ENCODE measurements around the gene GSX1.

DNA sequence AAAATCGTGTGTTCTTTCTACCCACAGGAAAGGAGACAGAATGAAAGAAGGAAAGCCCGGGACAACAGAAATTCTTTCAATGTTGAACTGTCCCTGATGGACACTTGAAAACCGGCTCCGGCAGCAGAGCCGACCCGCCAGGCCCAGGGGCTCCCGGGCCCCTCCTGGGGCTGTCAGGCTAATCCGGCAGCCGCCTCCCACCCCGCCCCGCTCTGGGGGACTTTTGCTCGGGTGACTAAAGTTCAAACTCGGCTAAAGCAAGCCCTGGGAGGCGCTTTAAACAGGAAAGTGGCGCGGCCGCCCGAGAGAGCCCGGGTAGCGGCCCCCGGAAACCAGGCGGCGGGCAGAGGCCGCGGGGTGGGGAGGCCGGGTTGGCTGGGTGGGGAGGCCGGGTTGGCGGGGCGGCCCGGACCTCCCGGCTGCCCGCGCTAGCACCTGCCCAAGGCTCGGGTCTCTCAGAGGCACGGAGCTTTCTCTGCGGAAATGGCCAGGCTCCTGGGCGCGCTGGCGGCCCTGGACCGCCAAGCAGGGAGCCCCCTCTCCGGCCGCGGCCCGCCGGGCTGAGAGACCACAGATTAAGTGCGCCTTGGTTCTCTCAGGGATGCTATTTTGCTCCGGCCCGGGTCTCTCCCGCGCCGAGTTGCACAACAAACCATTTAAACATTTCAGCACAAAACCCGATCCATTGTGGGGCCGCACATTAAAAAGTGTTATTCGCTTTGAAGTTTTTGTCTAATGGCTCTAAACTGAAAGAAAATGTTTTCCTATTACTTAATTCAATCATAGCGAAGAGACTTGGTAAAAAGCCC, 2.6 kb upstream of the GSX1 start:
- TF ChIP-seq, protein P1, sequence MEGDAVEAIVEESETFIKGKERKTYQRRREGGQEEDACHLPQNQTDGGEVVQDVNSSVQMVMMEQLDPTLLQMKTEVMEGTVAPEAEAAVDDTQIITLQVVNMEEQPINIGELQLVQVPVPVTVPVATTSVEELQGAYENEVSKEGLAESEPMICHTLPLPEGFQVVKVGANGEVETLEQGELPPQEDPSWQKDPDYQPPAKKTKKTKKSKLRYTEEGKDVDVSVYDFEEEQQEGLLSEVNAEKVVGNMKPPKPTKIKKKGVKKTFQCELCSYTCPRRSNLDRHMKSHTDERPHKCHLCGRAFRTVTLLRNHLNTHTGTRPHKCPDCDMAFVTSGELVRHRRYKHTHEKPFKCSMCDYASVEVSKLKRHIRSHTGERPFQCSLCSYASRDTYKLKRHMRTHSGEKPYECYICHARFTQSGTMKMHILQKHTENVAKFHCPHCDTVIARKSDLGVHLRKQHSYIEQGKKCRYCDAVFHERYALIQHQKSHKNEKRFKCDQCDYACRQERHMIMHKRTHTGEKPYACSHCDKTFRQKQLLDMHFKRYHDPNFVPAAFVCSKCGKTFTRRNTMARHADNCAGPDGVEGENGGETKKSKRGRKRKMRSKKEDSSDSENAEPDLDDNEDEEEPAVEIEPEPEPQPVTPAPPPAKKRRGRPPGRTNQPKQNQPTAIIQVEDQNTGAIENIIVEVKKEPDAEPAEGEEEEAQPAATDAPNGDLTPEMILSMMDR (IDR thresholded peaks at IDR 0.05; ENCODE audit: low read depth, low read length, poor library complexity, severe bottlenecking), result no peak
- peak; percentile 73; the same call in 1 of the 2 replicates for TF ChIP-seq EZH2phosphoT487 (IDR thresholded peaks at IDR 0.05; ENCODE audit: borderline replicate concordance, low read length)

Measured in DOHH2 (cell line).